ENCODE measurements around the gene FOSL2. TPM values are rescaled to one million over a fixed set of nuclear protein-coding genes. Genes with fewer than 3 reads are reported as not detected.

The FOSL2 gene
- total and polyA plus RNA-seq, 10 of the 15 experiments (the other 5 are each of a cell fraction or from before 2014, with no cell fraction given) = 0.05 to 1.3 (median 0.34) TPM

DNA sequence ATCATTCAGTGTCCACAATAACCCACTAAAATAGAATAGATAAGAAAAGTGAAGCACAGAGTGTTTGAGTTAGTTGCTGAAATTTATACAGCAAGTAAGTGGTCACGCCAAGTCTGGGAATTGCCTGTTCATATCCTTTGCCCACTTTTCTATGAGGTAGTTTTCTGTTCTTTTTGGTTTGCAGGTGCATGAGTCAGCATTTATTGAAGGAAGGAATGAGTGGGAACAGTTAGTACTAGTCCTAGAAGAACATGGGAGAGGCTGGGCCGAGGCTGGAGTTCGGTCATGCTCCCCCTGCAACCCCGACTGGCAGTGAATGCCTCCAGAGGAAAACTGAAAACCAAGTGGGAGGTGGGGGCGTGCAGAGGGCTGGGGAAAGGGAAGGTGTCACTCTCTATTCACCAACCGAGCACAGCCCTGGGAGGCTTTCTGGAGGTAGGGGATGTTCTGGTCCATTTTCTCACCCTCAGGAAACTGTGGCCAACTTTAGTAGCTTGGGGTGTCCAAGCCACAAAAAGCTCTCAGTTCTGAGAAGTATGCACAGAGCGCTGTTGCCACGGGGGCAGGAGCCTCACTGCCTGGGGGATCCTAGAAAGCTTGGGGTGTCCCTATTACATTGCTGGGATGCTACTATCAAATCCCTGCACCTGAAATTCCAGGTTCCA is 41.4 kb downstream of the FOSL2 start (continued):
- TF ChIP-seq, protein P1, sequence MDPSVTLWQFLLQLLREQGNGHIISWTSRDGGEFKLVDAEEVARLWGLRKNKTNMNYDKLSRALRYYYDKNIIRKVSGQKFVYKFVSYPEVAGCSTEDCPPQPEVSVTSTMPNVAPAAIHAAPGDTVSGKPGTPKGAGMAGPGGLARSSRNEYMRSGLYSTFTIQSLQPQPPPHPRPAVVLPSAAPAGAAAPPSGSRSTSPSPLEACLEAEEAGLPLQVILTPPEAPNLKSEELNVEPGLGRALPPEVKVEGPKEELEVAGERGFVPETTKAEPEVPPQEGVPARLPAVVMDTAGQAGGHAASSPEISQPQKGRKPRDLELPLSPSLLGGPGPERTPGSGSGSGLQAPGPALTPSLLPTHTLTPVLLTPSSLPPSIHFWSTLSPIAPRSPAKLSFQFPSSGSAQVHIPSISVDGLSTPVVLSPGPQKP (IDR thresholded peaks at IDR 0.05; ENCODE audit: low read depth, low read length) = no peak
- TF ChIP-seq WRNIP1 (IDR thresholded peaks at IDR 0.05; ENCODE audit: borderline replicate concordance, low read depth, low read length) = no peak
- TF ChIP-seq FOXK2 (IDR thresholded peaks at IDR 0.05) = no peak
- TF ChIP-seq BHLHE40 (IDR thresholded peaks at IDR 0.05; ENCODE audit: borderline replicate concordance in 1 of 2, low read depth in 2 of 2, low read length in 1 of 2) = no peak
- no peak for TF ChIP-seq YY1 (IDR thresholded peaks at IDR 0.05; ENCODE audit: low read depth, low read length)

- no peaks in the 10 kb centered on the region; the same call in 2 of the 3 replicates for H3K9me3 ChIP-seq (replicated peaks; ENCODE audit: control insufficient read depth, insufficient read depth, low read length)
- 50% methylated on average over 5 of the region's 5 CpGs for WGBS (ENCODE audit: insufficient coverage, insufficient replicate concordance, low lambda C conversion rate, missing lambda C conversion rate)
- no peak overlapping the region for H3K27ac ChIP-seq (ENCODE audit: control insufficient read depth, insufficient read depth)
- no peak overlapping the region for H3K4me2 ChIP-seq (ENCODE audit: control insufficient read depth, insufficient read depth)
- ATAC-seq = no peak
- no peaks in the 10 kb centered on the region for H3K79me2 ChIP-seq (ENCODE audit: control insufficient read depth, insufficient read depth, low read length)
- H3K4me1 ChIP-seq (ENCODE audit: control insufficient read depth, insufficient read depth, low read length) = no peaks in the 10 kb centered on the region
- in situ Hi-C loops (cut with MboI) = no loop called here
- CTCF ChIA-PET = no interaction called here
- peaks cover 0 to 2% of the 10 kb centered on the region in 2 experiments; a peak in 3 of 4 replicates for H3K27me3 ChIP-seq (replicated peaks in 1 of 2; ENCODE audit: control insufficient read depth in 2 of 2, insufficient read depth in 2 of 2, low read length in 1 of 2)
- H3K36me3 ChIP-seq (ENCODE audit: control insufficient read depth in 2 of 2, insufficient read depth in 2 of 2, low read length in 1 of 2) = no peaks in the 10 kb centered on the region
- DNase-seq (ENCODE audit: low read depth, low spot score) = no peak
- intact Hi-C loops (cut with micrococcal nuclease; ENCODE audit: unreplicated experiment) = no loop called here
- SMC1A ChIA-PET (ENCODE audit: uncharacterized antibody, unreplicated experiment) = interaction anchor here (1.0 to 1.3 kb wide), 2 partner anchors 31 to 300 kb away, joined by 3 read pairs; no protein-coding TSS in a partner anchor
- RAD21 ChIA-PET (ENCODE audit: unreplicated experiment) = no interaction called here
- FAIRE-seq = no peak
- no peak overlapping the region for H3K4me3 ChIP-seq
- no peak overlapping the region for H3K9ac ChIP-seq (ENCODE audit: control insufficient read depth, insufficient read depth, low read length)
- no TSS peak for BruUV-seq (replicated peaks)
- TF ChIP-seq TAF1 (IDR thresholded peaks at IDR 0.05; ENCODE audit: borderline replicate concordance, low read depth, low read length) = no peak
- no peak for TF ChIP-seq MTA2 (IDR thresholded peaks at IDR 0.05; ENCODE audit: low read depth)
- TF ChIP-seq EGR1 (IDR thresholded peaks at IDR 0.05; ENCODE audit: borderline replicate concordance in 1 of 2, low read depth in 2 of 2, low read length in 2 of 2) = no peak
- TF ChIP-seq ZNF24 (IDR thresholded peaks at IDR 0.05) = no peak
- TF ChIP-seq RAD21 (IDR thresholded peaks at IDR 0.05; ENCODE audit: insufficient read depth, low read depth, low read length) = no peak
- no peak for TF ChIP-seq ZBED1 (IDR thresholded peaks at IDR 0.05; ENCODE audit: borderline replicate concordance)
- no peak for TF ChIP-seq MYC (IDR thresholded peaks at IDR 0.05; ENCODE audit: insufficient read depth, insufficient read length, insufficient replicate concordance, low read length, severe bottlenecking)
- no peak for TF ChIP-seq ZNF687 (IDR thresholded peaks at IDR 0.05)
- no peak for TF ChIP-seq POLR2AphosphoS5 (IDR thresholded peaks at IDR 0.05; ENCODE audit: low read length)
- TF ChIP-seq SUPT20H (IDR thresholded peaks at IDR 0.05; ENCODE audit: borderline replicate concordance, control insufficient read depth, low read depth, low read length) = no peak
- H2AFZ ChIP-seq (ENCODE audit: control insufficient read depth, low read depth, low read length) = no peak overlapping the region
- no peaks in the 10 kb centered on the region for H4K20me1 ChIP-seq (ENCODE audit: control insufficient read depth, insufficient read depth)
- POLR2A ChIA-PET = no interaction called here
Measured at GRCh38 chr2:28434600-28434989, 41.9 kb downstream of the FOSL2 start.

Measured in GM12878 (cell line).